NCI-H1436 treated with DMSO at 0.1 percent for 48 hours (cell line): Measurements from ENCODE around the gene YARS1.
"Not testable (repeated sequence)": the region's sequence is repeated elsewhere in the genome, so short reads cannot be mapped to it uniquely, and the experiment has no call there.

Experiments
- DNase-seq: peaks from one replicate; lab custom pipeline; 2025; lab: John Stamatoyannopoulos, UW

YARS1 gene

GRCh38 chr1:32816676-32817158 is 441 bp downstream of the YARS1 start:
- DNase-seq: no peak

GRCh38 chr1:32813941-32814739 is 3.0 kb downstream of the YARS1 start:
- no peak for DNase-seq

- no peak for DNase-seq
These were observed 5.2 kb downstream of the YARS1 start for GRCh38 chr1:32811917-32812316.

GRCh38 chr1:32811265-32811664 is 5.9 kb downstream of the YARS1 start:
- DNase-seq: no peak

- DNase-seq: no peak
These were observed 6.8 kb downstream of the YARS1 start for GRCh38 chr1:32810358-32810757.

GRCh38 chr1:32808580-32808979 is 8.6 kb downstream of the YARS1 start:
- DNase-seq: no peak

- no peak for DNase-seq
These were observed 10.1 kb downstream of the YARS1 start for GRCh38 chr1:32806910-32807523.

- no peak for DNase-seq
These were observed 10.9 kb downstream of the YARS1 start for GRCh38 chr1:32806290-32806689.

- not testable (repeated sequence) for DNase-seq
These were observed 12.7 kb downstream of the YARS1 start for GRCh38 chr1:32804460-32804859.

- DNase-seq: no peak
These were observed 16.0 kb downstream of the YARS1 start for GRCh38 chr1:32801096-32801715.

- DNase-seq: no peak
These were observed 18.3 kb downstream of the YARS1 start for GRCh38 chr1:32798679-32799416.

GRCh38 chr1:32798191-32798590 is 19.0 kb downstream of the YARS1 start:
- no peak for DNase-seq

GRCh38 chr1:32797456-32797855 is 19.7 kb downstream of the YARS1 start:
- no peak for DNase-seq

- DNase-seq: not testable (repeated sequence)
These were observed 21.4 kb downstream of the YARS1 start for GRCh38 chr1:32795763-32796162.

GRCh38 chr1:32791881-32792280 is 25.3 kb downstream of the YARS1 start:
- no peak for DNase-seq

GRCh38 chr1:32789356-32789755 is 27.8 kb downstream of the YARS1 start:
- not testable (repeated sequence) for DNase-seq

GRCh38 chr1:32786856-32787255 is 30.3 kb downstream of the YARS1 start:
- no peak for DNase-seq

- DNase-seq: no peak
These were observed 32.3 kb downstream of the YARS1 start for GRCh38 chr1:32784817-32785216.

- no peak for DNase-seq
These were observed 33.3 kb downstream of the YARS1 start for GRCh38 chr1:32783851-32784250.

- no peak for DNase-seq
These were observed 35.1 kb downstream of the YARS1 start for GRCh38 chr1:32782086-32782485.

GRCh38 chr1:32780628-32781234 is 36.4 kb downstream of the YARS1 start:
- no peak for DNase-seq

- DNase-seq: no peak
These were observed 37.2 kb downstream of the YARS1 start for GRCh38 chr1:32780005-32780404.
